Measurements from ENCODE around the gene RPS6KA5. TPM values are rescaled to one million over a fixed set of nuclear protein-coding genes. Genes with fewer than 3 reads are reported as not detected.

The RPS6KA5 gene
- total RNA-seq, 1 experiment from 2014 or later, result 24.2 TPM

GRCh38 chr14:90864741-90865140 is 195.7 kb downstream of the RPS6KA5 start:
- POLR2A ChIA-PET, result no interaction called here
- intact Hi-C loops (cut with micrococcal nuclease), result no loop called here
- H3K4me2 ChIP-seq (ENCODE audit: low read length), result no peak overlapping the region
- no peaks in the 10 kb centered on the region for H3K36me3 ChIP-seq (ENCODE audit: control insufficient read depth in 1 of 2, insufficient read depth in 2 of 2, low read length in 2 of 2)
- H3K4me1 ChIP-seq (ENCODE audit: control insufficient read depth in 1 of 2, insufficient read depth in 2 of 2, low read length in 2 of 2), result no peaks in the 10 kb centered on the region
- no peaks in the 10 kb centered on the region for H4K20me1 ChIP-seq (ENCODE audit: insufficient read depth)
- no peak overlapping the region for H3K27ac ChIP-seq (ENCODE audit: low read depth, low read length)
- DNase-seq (ENCODE audit: low read depth, low spot score) (no peak), ATAC-seq (no peak)
- RAD21 ChIA-PET (ENCODE audit: low non-redundant PET in 1 of 2, low total read pairs in 2 of 2, uncharacterized antibody in 2 of 2, unreplicated experiment in 2 of 2), result no interaction called here
- TF ChIP-seq SIN3A (IDR thresholded peaks at IDR 0.05; ENCODE audit: low read depth) (no peak), CTCF (IDR thresholded peaks at IDR 0.05 in 2 of 3, conservative IDR thresholded peaks at IDR 0.05 in 1 of 3; ENCODE audit: borderline replicate concordance in 1 of 3, insufficient read depth in 1 of 3, low read depth in 2 of 3, low read length in 2 of 3) (no peak), YY1 (IDR thresholded peaks at IDR 0.05; ENCODE audit: extremely low read depth, insufficient replicate concordance, low read depth, low read length) (no peak), ATF3 (IDR thresholded peaks at IDR 0.05) (no peak)
- H3K27me3 ChIP-seq (ENCODE audit: insufficient read depth, low read length), result no peaks in the 10 kb centered on the region
- no peaks in the 10 kb centered on the region for H3K79me2 ChIP-seq (ENCODE audit: insufficient read depth, low read length)
- no peak overlapping the region for H2AFZ ChIP-seq (ENCODE audit: low read depth, low read length, poor library complexity, severe bottlenecking)
- no TSS peak for BruUV-seq (replicated peaks)
- H3K4me3 ChIP-seq (replicated peaks in 1 of 2; ENCODE audit: low read depth in 1 of 2, low read length in 2 of 2), result no peak overlapping the region
- H3K9me2 ChIP-seq (ENCODE audit: insufficient read depth), result no peaks in the 10 kb centered on the region
- H3K9ac ChIP-seq (ENCODE audit: low read length), result no peak overlapping the region
- H3K9me3 ChIP-seq (ENCODE audit: control insufficient read depth in 1 of 2, insufficient read depth in 1 of 2, low read depth in 1 of 2, low read length in 2 of 2), result no peaks in the 10 kb centered on the region
- CTCF ChIA-PET, result no interaction called here

- no peak overlapping the region for H3K4me3 ChIP-seq (replicated peaks in 1 of 2; ENCODE audit: low read depth in 1 of 2, low read length in 2 of 2)
- ChIA-PET RAD21 (ENCODE audit: low non-redundant PET in 1 of 2, low total read pairs in 2 of 2, uncharacterized antibody in 2 of 2, unreplicated experiment in 2 of 2) (no interaction called here), POLR2A (no interaction called here)
Observed at GRCh38 chr14:90858511-90858910, 201.9 kb downstream of the RPS6KA5 start.

More at GRCh38 chr14:90858511-90858910, 201.9 kb downstream of the RPS6KA5 start:
- no peaks in the 10 kb centered on the region for H3K36me3 ChIP-seq (ENCODE audit: control insufficient read depth in 1 of 2, insufficient read depth in 2 of 2, low read length in 2 of 2)
- BruUV-seq (replicated peaks), result no TSS peak
- no peaks in the 10 kb centered on the region for H4K20me1 ChIP-seq (ENCODE audit: insufficient read depth)
- H3K27me3 ChIP-seq (ENCODE audit: insufficient read depth, low read length), result no peaks in the 10 kb centered on the region
- no peak overlapping the region for H3K4me2 ChIP-seq (ENCODE audit: low read length)
- TF ChIP-seq ZFX (IDR thresholded peaks at IDR 0.05) (no peak), SIN3A (IDR thresholded peaks at IDR 0.05; ENCODE audit: low read depth) (no peak), ZBTB33 (IDR thresholded peaks at IDR 0.05; ENCODE audit: extremely low read depth, insufficient replicate concordance, low read length) (no peak), ATF3 (IDR thresholded peaks at IDR 0.05) (no peak)
- no peak overlapping the region for H3K27ac ChIP-seq (ENCODE audit: low read depth, low read length)
- H3K4me1 ChIP-seq (ENCODE audit: control insufficient read depth in 1 of 2, insufficient read depth in 2 of 2, low read length in 2 of 2), result no peaks in the 10 kb centered on the region
- no peak overlapping the region for H2AFZ ChIP-seq (ENCODE audit: low read depth, low read length, poor library complexity, severe bottlenecking)
- DNase-seq (ENCODE audit: low read depth, low spot score), result no peak
- H3K9me2 ChIP-seq (ENCODE audit: insufficient read depth), result no peaks in the 10 kb centered on the region
- no peaks in the 10 kb centered on the region for H3K9me3 ChIP-seq (ENCODE audit: control insufficient read depth in 1 of 2, insufficient read depth in 1 of 2, low read depth in 1 of 2, low read length in 2 of 2)
- intact Hi-C loops (cut with micrococcal nuclease), result no loop called here
- no peaks in the 10 kb centered on the region for H3K79me2 ChIP-seq (ENCODE audit: insufficient read depth, low read length)
- H3K9ac ChIP-seq (ENCODE audit: low read length), result no peak overlapping the region
- CTCF ChIA-PET, result interaction anchor here (0.7 to 1.0 kb wide), 2 partner anchors 45 to 319 kb away, joined by 3 read pairs; no protein-coding TSS in a partner anchor
- ATAC-seq, result no peak

Measured in HCT116 (cell line).